Vagina (tissue), 2 donors: ENCODE data around the gene DAB2IP. TPM values are rescaled to one million over a fixed set of nuclear protein-coding genes. Genes with fewer than 3 reads are reported as not detected.
A peak's percentile ranks its signal among the peaks of the same experiment; 100 is the strongest.

ENCODE experiments used
- DNase-seq, 2 donors: peaks; one replicate each; pipeline ENCODE4 v3.0.0-alpha.2; 2017; ENCODE audit errors: extremely low spot score in 2 of 2
- H3K27ac ChIP-seq: fragments of 200-600 bp; sonication (generic); one replicate; pipeline ENCODE4 v1.5.1; 2019
- H3K27me3 ChIP-seq: fragments of 200-600 bp; sonication (generic); one replicate; pipeline ENCODE4 v1.5.1; 2019
- H3K36me3 ChIP-seq, 2 donors: fragments of 200-600 bp; sonication (generic); one replicate each; pipeline ENCODE4 v1.5.1; 2017 to 2019
- H3K4me1 ChIP-seq: fragments of 200-600 bp; sonication (generic); one replicate; pipeline ENCODE4 v1.5.1; 2019
- H3K4me3 ChIP-seq, 2 donors: fragments of 200-600 bp; sonication (generic); 1 replicate in 1 of 2; 2 replicates in 1 of 2; pipeline ENCODE4 v1.5.1; 2016 to 2019
- H3K9me3 ChIP-seq: fragments of 200-600 bp; sonication (generic); one replicate; pipeline ENCODE4 v1.5.1; 2019
- POLR2A ChIP-seq, 2 donors: fragments of 450-650 bp; IDR thresholded peaks; one replicate each; pipeline ENCODE4 v1.6.1; 2017; ENCODE audit warnings: antibody characterized with exemption in 2 of 2, mild to moderate bottlenecking in 2 of 2, moderate library complexity in 2 of 2
- POLR2AphosphoS5 ChIP-seq, 2 donors: sonication (generic); formaldehyde crosslinking; IDR thresholded peaks; one replicate each; pipeline ENCODE4 v1.9.0; 2017; ENCODE audit warnings: antibody characterized with exemption in 2 of 2, mild to moderate bottlenecking in 2 of 2, low read depth in 1 of 2; ENCODE audit not compliant: insufficient read depth in 1 of 2
- intact Hi-C: fragments of 100-400 bp; cut with DNase I; formaldehyde crosslinking; loops from one replicate; pipeline ENCODE4 v1.15.1; 2023
- total RNA-seq: library from RNA; depleted of rRNA; stranded (reverse); fragments of >200 nt; gene quantifications from one replicate; pipeline ENCODE4 v1.2.3, GENCODE V29; 2016
- TF ChIP-seq, protein P1 (sequence below), 3 experiments: fragments of 450-650 bp in 2 of 3; fragments of 200-600 bp in 1 of 3; sonication (generic) in 1 of 3; IDR thresholded peaks; one replicate each; pipeline ENCODE4 v1.5.1; 2017 to 2019; ENCODE audit warnings: antibody characterized with exemption in 3 of 3, mild to moderate bottlenecking in 2 of 3, moderate library complexity in 2 of 3

The DAB2IP gene
- total RNA-seq, 1 donor from 2014 or later = 38.8 TPM

DNA sequence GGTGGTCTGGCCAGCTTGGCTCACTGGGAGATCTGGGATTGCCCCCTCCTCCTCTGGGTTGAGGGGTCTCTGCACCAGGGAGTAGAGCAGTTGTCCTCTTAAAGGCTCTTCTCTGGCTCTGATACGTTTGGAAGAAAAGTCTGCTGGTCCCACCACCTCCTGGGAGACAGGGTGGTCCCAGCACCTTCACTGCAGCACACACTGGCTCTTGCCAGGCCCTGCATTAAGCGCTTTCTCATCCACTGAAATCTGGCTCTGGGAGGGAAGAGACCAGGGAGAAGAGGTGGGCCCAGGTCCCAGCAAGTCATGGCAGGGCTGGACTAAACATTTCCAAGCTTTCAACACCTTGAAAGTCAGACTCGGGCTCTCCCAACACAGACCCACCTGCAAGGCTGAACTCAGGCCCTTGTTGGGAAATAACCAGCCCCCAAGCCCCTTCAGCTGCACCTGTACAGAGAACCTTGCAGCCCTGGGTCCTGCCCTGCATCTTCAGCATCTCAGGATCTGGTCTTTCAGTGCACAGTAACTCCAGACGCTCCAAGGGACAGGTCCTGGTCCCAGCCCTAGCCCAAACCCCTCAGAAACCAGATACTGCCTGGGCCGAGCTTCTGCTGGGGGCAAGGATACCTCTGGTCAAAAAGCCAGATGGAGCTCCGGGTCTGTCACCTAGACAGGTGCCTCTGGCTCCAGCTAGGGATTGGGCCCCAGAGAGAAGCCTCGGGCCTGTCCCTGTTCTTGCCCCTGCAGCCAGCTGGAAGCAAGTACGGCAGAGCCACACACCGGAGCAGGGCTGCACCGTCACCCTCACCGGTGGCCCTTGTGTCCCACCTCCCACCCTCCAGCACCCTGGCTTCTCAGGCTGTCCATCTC, 134.5 kb downstream of the DAB2IP start:
- Histone ChIP-seq H3K36me3 (peaks cover 6 to 23% of the 10 kb centered on the region in 2 donors), H3K27me3 (no peaks in the 10 kb centered on the region), H3K4me1 (no peaks in the 10 kb centered on the region), H3K27ac (no peak overlapping the region), H3K9me3 (no peaks in the 10 kb centered on the region), H3K4me3 (no peak overlapping the region)
- TF ChIP-seq POLR2AphosphoS5 (IDR thresholded peaks at IDR 0.05; ENCODE audit: insufficient read depth in 1 of 2, low read depth in 1 of 2) (no peak), POLR2A (IDR thresholded peaks at IDR 0.05) (no peak)
- TF ChIP-seq, protein P1, sequence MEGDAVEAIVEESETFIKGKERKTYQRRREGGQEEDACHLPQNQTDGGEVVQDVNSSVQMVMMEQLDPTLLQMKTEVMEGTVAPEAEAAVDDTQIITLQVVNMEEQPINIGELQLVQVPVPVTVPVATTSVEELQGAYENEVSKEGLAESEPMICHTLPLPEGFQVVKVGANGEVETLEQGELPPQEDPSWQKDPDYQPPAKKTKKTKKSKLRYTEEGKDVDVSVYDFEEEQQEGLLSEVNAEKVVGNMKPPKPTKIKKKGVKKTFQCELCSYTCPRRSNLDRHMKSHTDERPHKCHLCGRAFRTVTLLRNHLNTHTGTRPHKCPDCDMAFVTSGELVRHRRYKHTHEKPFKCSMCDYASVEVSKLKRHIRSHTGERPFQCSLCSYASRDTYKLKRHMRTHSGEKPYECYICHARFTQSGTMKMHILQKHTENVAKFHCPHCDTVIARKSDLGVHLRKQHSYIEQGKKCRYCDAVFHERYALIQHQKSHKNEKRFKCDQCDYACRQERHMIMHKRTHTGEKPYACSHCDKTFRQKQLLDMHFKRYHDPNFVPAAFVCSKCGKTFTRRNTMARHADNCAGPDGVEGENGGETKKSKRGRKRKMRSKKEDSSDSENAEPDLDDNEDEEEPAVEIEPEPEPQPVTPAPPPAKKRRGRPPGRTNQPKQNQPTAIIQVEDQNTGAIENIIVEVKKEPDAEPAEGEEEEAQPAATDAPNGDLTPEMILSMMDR (IDR thresholded peaks at IDR 0.05) = no peak
- intact Hi-C loops = no loop called here
- peak in 1 of 2 donors; percentile 82 for DNase-seq

DNA sequence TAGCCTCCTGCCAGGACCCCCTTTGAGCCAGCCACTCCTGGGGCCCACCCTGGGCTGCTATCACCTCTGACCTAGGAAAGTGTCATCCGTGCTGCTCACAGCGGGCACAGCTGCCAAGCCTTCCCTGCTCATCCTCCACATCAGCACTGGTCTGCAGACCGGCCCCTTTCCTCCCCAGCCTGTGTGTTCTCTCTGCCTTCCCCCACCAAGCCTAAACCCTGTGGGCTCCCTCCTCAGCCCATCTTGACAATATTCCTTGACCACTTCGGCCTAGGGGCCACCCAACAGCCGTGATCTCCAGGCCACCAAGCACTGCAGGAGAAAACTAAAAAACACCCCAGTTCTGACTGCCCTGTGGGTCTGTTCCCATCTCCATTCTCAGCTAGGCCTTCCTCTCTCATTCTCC, 135.1 kb downstream of the DAB2IP start:
- H3K4me1 ChIP-seq = no peaks in the 10 kb centered on the region
- H3K9me3 ChIP-seq = no peaks in the 10 kb centered on the region
- H3K27ac ChIP-seq = no peak overlapping the region
- H3K36me3 ChIP-seq = peaks cover under 1 to 16% of the 10 kb centered on the region in 2 donors
- no peak overlapping the region for H3K4me3 ChIP-seq
- TF ChIP-seq, protein P1 (IDR thresholded peaks at IDR 0.05) = no peak
- TF ChIP-seq POLR2A (IDR thresholded peaks at IDR 0.05) = no peak
- intact Hi-C loops = no loop called here
- H3K27me3 ChIP-seq = no peaks in the 10 kb centered on the region
- DNase-seq = peak in 1 of 2 donors; percentile 69

DNA sequence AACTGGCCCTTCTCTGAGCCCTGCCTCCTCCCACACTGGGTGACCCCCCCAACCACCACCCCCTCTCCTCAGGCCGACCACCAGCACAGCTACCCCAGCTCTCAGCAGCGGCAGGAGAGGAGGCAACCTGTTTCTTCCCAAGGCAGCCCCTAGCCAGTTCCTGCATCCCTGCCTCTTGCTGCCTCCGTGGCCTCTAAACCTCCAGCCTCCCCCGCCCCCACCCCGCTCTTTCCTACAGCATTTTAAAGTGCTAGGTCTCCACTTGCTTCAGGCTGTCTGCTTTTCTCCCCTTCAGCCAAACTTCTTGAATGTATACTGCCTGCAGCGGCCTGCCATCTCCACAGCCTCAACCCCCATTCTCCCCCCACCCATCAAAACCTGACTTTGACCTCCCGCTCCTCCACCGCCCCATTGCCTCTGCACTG, 135.6 kb downstream of the DAB2IP start:
- intact Hi-C loops = no loop called here
- Histone ChIP-seq H3K9me3 (no peaks in the 10 kb centered on the region), H3K27me3 (no peaks in the 10 kb centered on the region), H3K27ac (no peak overlapping the region), H3K4me1 (no peaks in the 10 kb centered on the region), H3K36me3 (peaks cover 0 to 12% of the 10 kb centered on the region in 2 donors), H3K4me3 (no peak overlapping the region)
- DNase-seq = peak in 1 of 2 donors; percentile 58
- no peak for TF ChIP-seq POLR2AphosphoS5 (IDR thresholded peaks at IDR 0.05; ENCODE audit: insufficient read depth in 1 of 2, low read depth in 1 of 2)
- TF ChIP-seq, protein P1 (IDR thresholded peaks at IDR 0.05) = no peak
- no peak for TF ChIP-seq POLR2A (IDR thresholded peaks at IDR 0.05)

DNA sequence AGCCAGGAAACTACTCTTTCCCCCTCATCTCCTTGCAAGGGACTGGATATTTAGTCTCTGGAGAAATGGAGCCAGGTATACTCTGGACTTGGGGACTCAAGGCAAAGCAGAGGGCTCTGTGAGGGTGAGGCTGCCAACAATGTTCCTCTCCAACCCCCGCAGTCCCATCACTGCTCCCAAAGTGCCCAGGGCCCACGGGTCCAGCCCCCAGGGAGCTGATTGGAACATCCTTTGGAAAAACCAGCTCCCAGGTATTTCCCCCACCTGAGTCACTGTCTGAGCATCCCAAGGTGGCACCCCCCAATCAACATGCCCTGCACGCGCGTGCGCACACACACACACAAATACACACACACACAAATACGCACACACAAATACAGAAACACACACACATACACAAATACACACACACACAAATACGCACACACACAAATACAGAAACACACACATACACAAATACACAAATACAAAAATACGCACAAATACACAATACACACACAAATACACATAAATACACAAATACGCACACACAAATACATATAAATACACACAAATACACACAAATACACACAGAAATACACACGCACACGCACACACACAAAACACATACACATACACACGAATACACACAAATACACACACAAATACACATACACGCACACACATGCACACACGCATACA, 137.4 kb downstream of the DAB2IP start:
- no peaks in the 10 kb centered on the region for H3K27me3 ChIP-seq
- DNase-seq = peak in 1 of 2 donors; percentile 67
- H3K4me3 ChIP-seq = no peak overlapping the region
- H3K9me3 ChIP-seq = no peaks in the 10 kb centered on the region
- H3K36me3 ChIP-seq = no peaks in the 10 kb centered on the region
- no peak overlapping the region for H3K27ac ChIP-seq
- H3K4me1 ChIP-seq = no peaks in the 10 kb centered on the region
- intact Hi-C loops = no loop called here
- TF ChIP-seq POLR2AphosphoS5 (IDR thresholded peaks at IDR 0.05; ENCODE audit: insufficient read depth in 1 of 2, low read depth in 1 of 2) (no peak), POLR2A (IDR thresholded peaks at IDR 0.05) (no peak)
- TF ChIP-seq, protein P1 (IDR thresholded peaks at IDR 0.05) = no peak
